ENCODE measurements around the gene DNAJC3.
A peak's percentile ranks its signal among the peaks of the same experiment; 100 is the strongest.
"Not testable (repeated sequence)": the region's sequence is repeated elsewhere in the genome, so short reads cannot be mapped to it uniquely, and the experiment has no call there.

DNAJC3 gene

DNA sequence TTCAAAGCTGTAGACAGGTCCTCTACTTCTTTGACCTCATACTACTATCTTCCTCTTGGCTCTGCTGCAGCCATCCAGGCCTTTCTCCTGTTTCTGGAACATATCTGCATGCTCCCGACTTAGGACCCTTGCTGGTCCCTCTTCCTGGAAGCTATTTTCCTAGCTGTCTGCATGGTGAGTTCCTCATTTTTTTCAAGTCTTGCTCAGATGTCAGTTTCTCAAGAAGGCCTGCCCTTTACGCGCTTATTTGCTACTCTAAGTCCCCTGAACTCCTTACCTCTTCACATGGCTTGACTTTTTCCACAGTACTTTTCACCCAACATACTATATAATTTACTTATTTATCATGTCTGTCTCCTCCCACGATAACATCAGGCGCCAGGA, 31.4 kb downstream of the DNAJC3 start:
- Histone ChIP-seq H3K9me3 (ENCODE audit: severe bottlenecking) (no peaks in the 10 kb centered on the region), H3K27ac (ENCODE audit: poor library complexity, severe bottlenecking) (no peak overlapping the region), H3K4me1 (ENCODE audit: insufficient read depth, poor library complexity, severe bottlenecking) (peaks cover 4% of the 10 kb centered on the region), H3K27me3 (ENCODE audit: insufficient read depth, poor library complexity, severe bottlenecking) (no peaks in the 10 kb centered on the region), H3K4me3 (ENCODE audit: severe bottlenecking) (no peak overlapping the region), H3K36me3 (ENCODE audit: low read depth) (peaks cover 56% of the 10 kb centered on the region)
- ATAC-seq (ENCODE audit: low read depth) (no peak), DNase-seq (ENCODE audit: low spot score) (no peak)
- TF ChIP-seq, protein P1, sequence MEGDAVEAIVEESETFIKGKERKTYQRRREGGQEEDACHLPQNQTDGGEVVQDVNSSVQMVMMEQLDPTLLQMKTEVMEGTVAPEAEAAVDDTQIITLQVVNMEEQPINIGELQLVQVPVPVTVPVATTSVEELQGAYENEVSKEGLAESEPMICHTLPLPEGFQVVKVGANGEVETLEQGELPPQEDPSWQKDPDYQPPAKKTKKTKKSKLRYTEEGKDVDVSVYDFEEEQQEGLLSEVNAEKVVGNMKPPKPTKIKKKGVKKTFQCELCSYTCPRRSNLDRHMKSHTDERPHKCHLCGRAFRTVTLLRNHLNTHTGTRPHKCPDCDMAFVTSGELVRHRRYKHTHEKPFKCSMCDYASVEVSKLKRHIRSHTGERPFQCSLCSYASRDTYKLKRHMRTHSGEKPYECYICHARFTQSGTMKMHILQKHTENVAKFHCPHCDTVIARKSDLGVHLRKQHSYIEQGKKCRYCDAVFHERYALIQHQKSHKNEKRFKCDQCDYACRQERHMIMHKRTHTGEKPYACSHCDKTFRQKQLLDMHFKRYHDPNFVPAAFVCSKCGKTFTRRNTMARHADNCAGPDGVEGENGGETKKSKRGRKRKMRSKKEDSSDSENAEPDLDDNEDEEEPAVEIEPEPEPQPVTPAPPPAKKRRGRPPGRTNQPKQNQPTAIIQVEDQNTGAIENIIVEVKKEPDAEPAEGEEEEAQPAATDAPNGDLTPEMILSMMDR (IDR thresholded peaks at IDR 0.05; ENCODE audit: poor library complexity, severe bottlenecking): no peak

DNA sequence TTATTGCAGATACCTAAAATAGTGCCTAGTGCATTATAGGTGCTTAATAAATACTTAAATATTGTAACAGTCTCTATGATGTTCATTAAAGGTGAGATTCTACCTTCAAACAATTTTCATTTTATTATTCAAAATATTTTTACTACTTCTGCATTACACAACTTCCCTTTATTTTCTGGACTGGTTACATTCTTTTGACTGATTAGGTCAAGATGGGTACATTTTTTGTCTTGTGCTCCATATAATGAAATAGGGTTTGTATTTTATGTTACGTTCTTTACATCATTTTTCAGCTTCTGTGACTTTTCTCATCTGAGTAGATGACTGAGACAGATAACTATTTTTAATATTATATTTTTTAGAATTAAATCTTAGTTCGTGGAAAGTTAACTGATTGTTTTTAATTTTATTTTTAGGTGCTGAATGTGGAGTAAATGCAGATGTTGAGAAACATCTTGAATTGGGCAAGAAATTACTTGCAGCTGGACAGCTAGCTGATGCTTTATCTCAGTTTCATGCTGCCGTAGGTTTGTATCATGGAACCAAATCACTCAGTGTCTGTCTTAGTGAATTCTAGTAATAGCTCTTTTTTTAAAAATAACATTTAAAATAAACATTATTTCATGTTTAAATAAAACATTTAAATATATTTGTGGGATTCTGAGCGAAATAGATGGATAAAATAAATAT, 32.0 kb downstream of the DNAJC3 start:
- Histone ChIP-seq H3K9me3 (ENCODE audit: severe bottlenecking) (no peaks in the 10 kb centered on the region), H3K4me3 (ENCODE audit: severe bottlenecking) (no peak overlapping the region), H3K27me3 (ENCODE audit: insufficient read depth, poor library complexity, severe bottlenecking) (no peaks in the 10 kb centered on the region), H3K36me3 (ENCODE audit: low read depth) (peaks cover 62% of the 10 kb centered on the region), H3K27ac (ENCODE audit: poor library complexity, severe bottlenecking) (no peak overlapping the region), H3K4me1 (ENCODE audit: insufficient read depth, poor library complexity, severe bottlenecking) (peaks cover 10% of the 10 kb centered on the region)
- DNase-seq (ENCODE audit: low spot score): no peak
- no peak for ATAC-seq (ENCODE audit: low read depth)
- TF ChIP-seq, protein P1 (IDR thresholded peaks at IDR 0.05; ENCODE audit: poor library complexity, severe bottlenecking): no peak

DNA sequence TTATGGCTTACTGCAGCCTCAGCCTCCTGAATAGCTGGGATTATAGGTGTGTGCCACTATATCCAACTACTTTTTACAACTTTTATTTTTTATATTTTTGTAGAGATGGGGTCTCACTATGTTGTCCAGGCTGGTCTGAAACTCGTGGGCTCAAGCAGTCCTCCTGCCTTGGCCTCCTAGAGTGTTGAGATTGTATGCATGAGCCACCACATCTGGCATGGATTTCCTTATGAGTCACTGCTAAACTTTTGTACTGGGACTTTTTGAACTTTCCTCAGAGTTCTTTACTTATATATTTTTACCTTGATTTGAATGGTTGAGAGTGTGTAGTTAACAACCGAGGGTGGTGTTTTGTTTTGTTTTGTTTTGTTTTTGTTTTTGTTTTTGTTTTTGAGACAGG, 33.4 kb downstream of the DNAJC3 start:
- Histone ChIP-seq H3K27ac (ENCODE audit: poor library complexity, severe bottlenecking) (no peak overlapping the region), H3K9me3 (ENCODE audit: severe bottlenecking) (no peaks in the 10 kb centered on the region), H3K4me3 (ENCODE audit: severe bottlenecking) (no peak overlapping the region), H3K27me3 (ENCODE audit: insufficient read depth, poor library complexity, severe bottlenecking) (no peaks in the 10 kb centered on the region), H3K4me1 (ENCODE audit: insufficient read depth, poor library complexity, severe bottlenecking) (peaks cover 19% of the 10 kb centered on the region), H3K36me3 (ENCODE audit: low read depth) (peaks cover 65% of the 10 kb centered on the region)
- DNase-seq (ENCODE audit: low spot score) (no peak), ATAC-seq (ENCODE audit: low read depth) (no peak)
- TF ChIP-seq, protein P1 (IDR thresholded peaks at IDR 0.05; ENCODE audit: poor library complexity, severe bottlenecking): no peak

DNA sequence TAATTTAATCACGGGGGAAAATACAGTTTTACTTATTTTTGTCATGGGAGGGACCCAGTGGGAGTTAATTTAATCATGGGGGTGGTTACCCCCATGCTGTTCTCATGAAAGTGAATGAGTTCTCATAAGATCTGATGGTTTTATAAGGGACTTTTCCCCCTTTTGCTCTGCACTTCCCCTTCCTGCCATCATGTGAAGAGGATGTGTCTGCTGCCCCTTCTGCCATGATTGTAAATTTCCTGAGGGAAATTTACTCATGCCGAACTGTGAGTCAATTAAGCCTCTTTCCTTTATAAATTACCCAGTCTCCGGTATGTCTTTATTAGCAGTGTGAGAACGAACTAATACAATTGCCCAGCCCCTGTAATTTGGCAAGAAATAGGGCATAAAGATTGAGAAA, 35.9 kb downstream of the DNAJC3 start:
- not testable (repeated sequence) for H3K4me3 ChIP-seq (ENCODE audit: severe bottlenecking); DNase-seq (ENCODE audit: low spot score); ATAC-seq (ENCODE audit: low read depth); H3K27me3 ChIP-seq (ENCODE audit: insufficient read depth, poor library complexity, severe bottlenecking); H3K9me3 ChIP-seq (ENCODE audit: severe bottlenecking)
- Histone ChIP-seq H3K27ac (ENCODE audit: poor library complexity, severe bottlenecking) (peak overlapping the region; percentile 78), H3K36me3 (ENCODE audit: low read depth) (peaks cover 78% of the 10 kb centered on the region), H3K4me1 (ENCODE audit: insufficient read depth, poor library complexity, severe bottlenecking) (peaks cover 19% of the 10 kb centered on the region)

DNA sequence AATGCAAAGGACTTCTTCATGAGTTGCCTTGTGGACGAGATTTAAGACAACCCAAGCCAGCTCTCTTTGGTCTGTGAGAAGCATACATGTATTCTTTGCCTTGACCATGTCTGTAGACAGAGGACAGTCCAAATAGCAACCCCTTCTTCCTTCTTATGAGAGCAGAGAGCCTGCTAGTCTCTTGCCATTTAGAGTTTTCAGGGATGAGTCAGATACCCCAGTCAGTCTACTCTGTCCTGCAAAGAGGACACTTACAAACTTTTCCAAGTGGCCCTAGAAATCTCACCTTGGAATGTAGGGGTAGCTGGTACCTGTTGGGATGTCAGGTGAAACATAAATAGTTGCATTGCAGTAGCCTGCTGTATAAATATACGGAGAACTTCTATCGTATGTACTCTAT, 36.7 kb downstream of the DNAJC3 start:
- Histone ChIP-seq H3K36me3 (ENCODE audit: low read depth) (peaks cover 79% of the 10 kb centered on the region), H3K27me3 (ENCODE audit: insufficient read depth, poor library complexity, severe bottlenecking) (no peaks in the 10 kb centered on the region), H3K9me3 (ENCODE audit: severe bottlenecking) (no peaks in the 10 kb centered on the region), H3K27ac (ENCODE audit: poor library complexity, severe bottlenecking) (peak overlapping the region; percentile 78), H3K4me1 (ENCODE audit: insufficient read depth, poor library complexity, severe bottlenecking) (peaks cover 19% of the 10 kb centered on the region), H3K4me3 (ENCODE audit: severe bottlenecking) (no peak overlapping the region)
- no peak for DNase-seq (ENCODE audit: low spot score)
- ATAC-seq (ENCODE audit: low read depth): peak; percentile 45; the same call in 2 of the 3 replicates
- TF ChIP-seq, protein P1 (IDR thresholded peaks at IDR 0.05; ENCODE audit: poor library complexity, severe bottlenecking): no peak
